GM19395 (cell line): ENCODE measurements around the gene ZCCHC14.

ENCODE experiments used
- ATAC-seq: cut with Tn5 transposase; IDR thresholded peaks from one replicate; pipeline ENCODE4 v1.9.1; 2021; ENCODE audit warnings: mild to moderate bottlenecking, moderate library complexity; ENCODE audit not compliant: unreplicated experiment

Gene ZCCHC14

GRCh38 chr16:87414251-87414680 is 78.6 kb downstream of the ZCCHC14 start:
- no peak for ATAC-seq

GRCh38 chr16:87412996-87413421 is 79.8 kb downstream of the ZCCHC14 start:
- no peak for ATAC-seq

GRCh38 chr16:87412371-87412995 is 80.3 kb downstream of the ZCCHC14 start:
- no peak for ATAC-seq

- ATAC-seq = no peak
These were observed 81.2 kb downstream of the ZCCHC14 start for GRCh38 chr16:87411375-87412271.

GRCh38 chr16:87410968-87411367 is 81.9 kb downstream of the ZCCHC14 start:
- no peak for ATAC-seq

- ATAC-seq = no peak
These were observed 82.3 kb downstream of the ZCCHC14 start for GRCh38 chr16:87410530-87410929.

- ATAC-seq = no peak
These were observed 83.0 kb downstream of the ZCCHC14 start for GRCh38 chr16:87409781-87410180.

- no peak for ATAC-seq
These were observed 83.7 kb downstream of the ZCCHC14 start for GRCh38 chr16:87409153-87409552.

- ATAC-seq = no peak
These were observed 85.2 kb downstream of the ZCCHC14 start for GRCh38 chr16:87407511-87408112.

- ATAC-seq = no peak
These were observed 86.2 kb downstream of the ZCCHC14 start for GRCh38 chr16:87406495-87407088.

- ATAC-seq = no peak
These were observed 87.8 kb downstream of the ZCCHC14 start for GRCh38 chr16:87404764-87405625.

- no peak for ATAC-seq
These were observed 97.5 kb downstream of the ZCCHC14 start for GRCh38 chr16:87395181-87395842.

- ATAC-seq = no peak
These were observed 99.2 kb downstream of the ZCCHC14 start for GRCh38 chr16:87393680-87394055.

- peak; percentile 10 for ATAC-seq
These were observed 99.8 kb downstream of the ZCCHC14 start for GRCh38 chr16:87392821-87393679.

- ATAC-seq = peak; percentile 57
These were observed 100.6 kb downstream of the ZCCHC14 start, which contains the start of gene MAP1LC3B for GRCh38 chr16:87391950-87392820. MAP1LC3B (plus strand) TSS chr16:87392336; CDS start chr16:87392428, 92 bp downstream.

GRCh38 chr16:87391324-87391949 is 101.4 kb downstream of the ZCCHC14 start:
- ATAC-seq = peak; percentile 11

- ATAC-seq = no peak
These were observed 102.0 kb downstream of the ZCCHC14 start for GRCh38 chr16:87390641-87391323.
